HCEC 1CT (cell line): ENCODE results near the gene TNS4.
A peak's percentile ranks its signal among the peaks of the same experiment; 100 is the strongest.

ENCODE experiments used
- DNase-seq: peaks from one replicate; pipeline ENCODE4 v3.0.0-alpha.2; 2017

Gene TNS4

DNA sequence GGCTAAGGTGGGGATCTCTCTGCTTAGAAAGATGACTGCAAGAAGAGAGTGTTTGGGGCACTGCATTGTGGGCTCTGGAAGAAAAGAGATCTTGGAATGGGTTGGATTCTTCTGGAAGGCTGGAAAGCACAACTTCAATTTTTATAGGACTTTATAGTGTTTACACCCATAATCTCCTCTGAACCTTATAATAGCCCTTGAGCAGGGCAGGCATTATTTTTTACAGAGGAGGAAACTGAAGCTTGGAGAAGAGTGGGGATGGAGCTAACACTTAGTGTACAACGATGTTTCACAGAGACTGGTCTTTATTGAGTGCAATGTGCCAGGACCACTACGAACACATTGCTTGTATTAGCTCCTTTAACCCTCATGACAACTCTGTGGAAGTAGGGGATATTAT lies 10.4 kb downstream of the TNS4 start:
- no peak for DNase-seq

DNA sequence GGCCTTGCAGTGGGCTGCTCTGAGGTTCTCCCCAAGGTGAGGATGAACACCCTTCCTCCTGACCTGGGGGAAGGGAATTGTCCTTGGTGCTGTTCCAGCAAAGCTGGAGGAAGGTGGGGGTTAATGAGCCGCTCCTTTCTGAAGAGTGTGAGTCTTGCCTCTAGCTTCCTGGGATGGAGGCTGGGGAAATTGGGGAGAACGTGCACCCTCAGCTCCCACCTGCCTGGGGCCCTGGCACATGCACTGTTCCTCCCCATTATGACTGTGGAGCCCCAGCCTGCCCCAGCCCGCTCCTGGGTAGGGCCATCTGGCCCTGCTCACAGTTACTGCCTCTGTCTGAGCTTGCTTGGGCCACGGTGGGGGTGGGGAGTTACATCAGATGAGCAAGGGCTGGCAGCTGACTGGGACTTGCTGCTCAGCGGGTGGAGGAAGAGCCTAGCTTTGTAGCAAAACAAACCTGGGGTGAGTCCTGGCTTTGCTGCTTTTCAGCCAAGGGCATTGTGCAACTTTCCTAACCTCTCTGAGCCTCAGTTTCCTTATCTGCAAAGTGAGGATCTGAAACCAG lies 11.1 kb downstream of the TNS4 start:
- peak; percentile 63 for DNase-seq

DNA sequence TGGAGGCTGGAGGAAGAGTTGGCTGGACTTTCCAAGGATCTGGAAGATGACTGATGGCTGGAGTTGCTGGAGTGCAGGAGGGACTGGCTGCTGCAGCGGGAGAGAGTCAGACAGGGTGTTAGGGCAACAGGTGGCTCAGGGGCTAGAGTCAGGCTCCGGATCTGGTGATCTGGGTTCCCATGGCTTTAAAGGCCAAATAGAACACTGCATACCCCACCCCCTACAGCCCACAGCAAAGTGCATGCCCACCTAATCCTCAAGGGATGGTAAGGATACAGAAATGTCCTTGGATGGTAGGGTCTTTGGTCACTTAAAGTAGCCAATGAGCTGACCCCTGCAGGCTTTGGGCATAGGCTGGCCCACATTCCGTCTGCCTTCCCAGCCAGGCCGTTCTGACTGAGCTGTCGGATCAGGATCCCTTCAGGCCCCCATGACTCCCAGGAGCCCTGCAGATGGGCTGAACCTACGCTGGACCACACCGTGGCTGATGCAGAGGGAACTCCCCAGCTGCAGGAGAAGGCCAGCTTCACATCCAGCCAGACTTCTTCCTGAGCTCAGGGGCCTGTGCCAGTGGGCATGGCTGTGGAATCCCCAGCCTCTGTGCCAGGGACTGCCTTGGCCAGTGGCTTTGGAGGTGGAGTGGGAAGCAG lies 13.9 kb downstream of the TNS4 start:
- no peak for DNase-seq

DNA sequence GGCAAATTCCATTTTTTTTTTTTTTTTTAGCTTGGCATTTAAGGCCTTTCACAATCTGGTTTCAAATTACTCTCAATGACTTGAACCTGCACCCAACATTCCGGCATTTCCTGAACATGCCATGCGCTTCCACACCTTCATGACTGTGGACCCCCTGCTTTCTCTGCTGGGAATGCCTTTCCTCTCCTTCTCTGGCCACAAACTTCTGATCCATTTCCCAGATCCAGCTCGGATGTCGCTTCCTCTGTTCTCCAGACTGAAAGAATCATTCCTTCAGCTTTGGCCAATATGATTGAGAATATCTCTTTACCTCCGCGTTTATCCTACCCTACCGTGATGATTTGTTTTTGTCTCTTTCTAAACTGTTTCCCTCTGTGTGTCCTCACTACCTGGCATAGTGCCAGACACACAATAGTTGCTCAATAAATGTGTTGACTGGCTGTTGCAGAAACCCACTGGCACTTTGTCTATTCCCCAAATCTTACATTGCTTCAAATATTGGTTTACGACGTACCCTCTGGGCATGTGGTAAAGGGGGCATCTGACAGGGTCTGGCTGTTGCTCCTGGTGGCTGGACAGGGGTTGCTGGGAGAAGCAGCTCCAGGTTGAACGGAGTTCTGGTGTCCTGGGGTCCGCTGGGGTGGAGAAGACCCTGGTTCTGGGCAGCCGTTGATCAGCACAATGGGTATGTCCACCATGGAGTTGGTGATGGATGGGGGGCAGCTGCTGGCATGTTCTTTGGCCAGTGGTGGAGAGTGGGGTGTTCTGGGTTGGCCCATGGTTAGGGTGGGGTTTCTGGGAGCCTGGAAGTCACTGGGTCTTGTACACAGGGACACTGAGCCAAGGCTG lies 14.7 kb downstream of the TNS4 start:
- DNase-seq = peak; percentile 80

DNA sequence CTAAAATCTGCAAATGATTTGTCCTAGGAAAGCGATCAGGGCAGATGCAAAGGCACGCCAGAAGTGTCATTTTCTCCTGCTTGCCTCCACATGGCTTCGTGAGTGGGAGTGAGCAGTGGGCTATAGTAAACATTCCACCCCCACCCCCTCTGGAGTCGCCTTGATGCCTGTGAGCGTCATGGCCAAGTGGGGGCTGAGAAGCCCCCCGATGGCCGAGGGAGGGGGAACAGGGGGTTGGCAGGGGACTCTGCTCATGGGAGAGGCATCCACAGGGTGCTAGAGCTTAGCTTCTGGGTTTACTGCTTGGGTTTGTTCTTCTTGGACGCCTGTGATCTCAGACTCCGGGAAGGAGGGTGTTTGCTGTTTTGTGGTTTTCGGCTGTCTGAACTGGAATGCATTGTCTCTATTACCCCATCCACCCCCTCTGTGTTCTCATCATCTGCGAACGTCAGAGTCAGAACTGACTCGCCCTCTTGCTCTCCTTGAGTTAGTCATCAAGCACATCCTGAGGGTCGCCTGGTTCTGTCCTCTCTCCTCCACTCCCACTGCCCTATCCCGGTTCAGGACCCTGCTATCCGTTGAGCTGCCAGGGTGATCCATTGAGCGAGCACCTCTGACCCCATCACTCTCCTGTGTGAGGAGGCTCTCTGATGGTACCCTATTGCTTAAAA lies 15.4 kb downstream of the TNS4 start:
- peak; percentile 98 for DNase-seq

DNA sequence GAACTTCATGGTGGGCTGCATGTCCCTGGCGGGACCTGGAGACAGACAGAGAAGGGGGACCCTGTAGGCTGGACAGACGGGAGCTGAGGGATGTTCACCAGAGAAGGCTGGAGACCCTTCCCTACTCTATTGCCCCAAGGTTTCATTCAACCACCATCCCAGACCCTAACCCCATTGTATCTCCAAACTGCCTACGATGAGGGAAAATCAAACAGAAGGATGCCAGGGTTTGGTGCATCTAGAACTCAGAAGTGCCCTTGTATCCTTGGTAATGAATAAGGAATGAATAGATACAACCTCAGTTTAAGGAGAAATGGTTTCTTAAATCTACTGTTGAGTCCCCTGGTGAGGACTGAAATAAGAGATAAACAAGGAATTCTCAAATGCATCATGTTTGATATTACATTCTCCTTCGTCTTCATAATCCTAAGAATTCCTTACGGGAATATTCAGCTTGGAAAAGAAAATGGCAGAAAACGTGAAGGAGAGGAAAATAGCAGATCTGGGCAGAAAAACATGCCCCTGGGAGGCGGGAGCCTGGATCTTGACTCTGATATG lies 16.4 kb downstream of the TNS4 start:
- DNase-seq = no peak

DNA sequence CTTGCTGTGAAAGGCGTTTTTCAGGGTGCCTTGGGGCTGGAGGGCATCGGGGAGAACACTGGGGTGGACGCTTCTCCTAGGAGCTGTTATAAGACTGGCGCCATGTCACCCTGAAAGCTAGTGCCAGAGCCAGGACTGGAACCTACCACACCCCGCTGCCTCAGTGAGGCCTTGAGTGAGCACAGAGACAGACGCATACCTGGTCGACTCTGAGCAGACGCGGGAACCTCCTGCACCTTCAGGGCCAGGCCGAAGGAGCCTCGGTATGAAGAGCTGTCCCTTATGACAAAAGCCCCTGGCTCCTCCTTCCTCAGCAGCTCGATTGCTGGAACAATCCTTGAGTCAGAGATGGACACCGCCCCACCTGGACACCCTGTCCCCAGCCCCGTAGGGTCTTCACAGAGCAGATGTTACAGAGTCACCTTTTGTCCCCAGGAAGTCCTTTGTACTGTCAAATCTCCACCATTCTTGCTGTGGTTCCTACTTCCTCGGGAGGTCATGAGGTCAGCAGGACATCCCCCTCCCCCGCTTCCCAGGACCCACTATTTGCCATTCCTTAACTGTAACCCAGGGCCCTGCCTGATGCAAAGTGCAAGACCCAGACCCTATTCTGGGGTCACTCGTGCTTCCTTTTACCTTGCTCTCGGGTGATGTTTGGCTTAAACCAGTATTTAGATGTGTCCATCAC lies 17.0 kb downstream of the TNS4 start:
- DNase-seq = no peak

DNA sequence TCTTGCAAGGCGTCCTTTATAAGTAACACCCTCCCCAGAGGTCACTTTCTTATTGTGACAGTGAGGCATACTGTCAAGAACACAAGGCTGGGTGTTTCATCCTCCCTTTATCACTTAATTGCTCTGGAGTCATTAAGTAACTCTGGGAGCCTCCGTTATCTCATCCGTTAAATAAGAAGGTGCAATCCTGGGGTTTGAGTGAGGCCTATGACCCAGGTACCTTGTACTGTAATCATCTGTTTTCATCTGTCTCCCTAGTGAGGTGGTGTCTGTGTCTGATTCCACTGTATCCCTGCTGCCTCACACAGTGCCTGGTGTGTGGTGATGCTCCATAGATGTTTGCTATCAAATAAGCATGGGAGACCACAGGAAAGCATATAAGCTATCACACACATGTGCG lies 17.7 kb downstream of the TNS4 start:
- DNase-seq = no peak

DNA sequence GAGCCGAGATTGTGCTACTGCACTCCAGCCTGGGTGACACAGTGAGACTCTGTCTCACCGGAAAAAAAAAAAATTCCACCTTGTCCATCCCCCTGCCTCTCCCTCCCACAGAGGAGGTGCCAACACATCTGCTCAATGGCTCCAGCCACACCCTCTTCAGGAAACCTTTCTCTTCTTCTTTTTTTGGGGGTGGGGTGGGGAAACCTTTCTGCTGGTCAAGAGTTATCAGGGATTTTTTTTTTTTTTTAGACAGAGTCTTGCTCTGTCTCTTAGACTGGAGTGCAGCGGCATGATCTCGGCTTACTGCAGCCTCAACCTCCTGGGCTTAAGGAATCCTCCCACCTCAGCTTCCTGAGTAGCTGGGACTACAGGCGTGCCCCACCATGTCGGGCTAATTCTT lies 18.7 kb downstream of the TNS4 start:
- no peak for DNase-seq

DNA sequence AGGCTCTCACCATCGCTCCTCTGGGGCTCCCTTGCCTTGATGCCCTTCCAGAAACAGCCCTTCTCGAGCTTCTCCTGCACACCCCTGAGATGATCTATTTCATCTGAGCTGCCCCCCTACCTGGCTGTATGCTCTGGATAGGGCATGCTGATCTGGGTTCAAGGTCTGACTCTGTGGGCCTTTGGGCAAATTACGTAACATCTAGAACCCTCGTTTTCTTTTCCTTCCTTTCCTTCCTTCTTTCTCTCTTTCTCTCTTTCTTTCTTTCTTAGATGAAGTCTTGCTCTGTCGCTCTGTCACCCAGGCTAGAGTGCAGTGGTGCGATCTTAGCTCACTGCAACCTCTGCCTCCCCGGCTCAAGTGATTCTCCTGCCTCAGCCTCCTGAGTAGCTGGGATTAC lies 20.3 kb downstream of the TNS4 start:
- DNase-seq = no peak

DNA sequence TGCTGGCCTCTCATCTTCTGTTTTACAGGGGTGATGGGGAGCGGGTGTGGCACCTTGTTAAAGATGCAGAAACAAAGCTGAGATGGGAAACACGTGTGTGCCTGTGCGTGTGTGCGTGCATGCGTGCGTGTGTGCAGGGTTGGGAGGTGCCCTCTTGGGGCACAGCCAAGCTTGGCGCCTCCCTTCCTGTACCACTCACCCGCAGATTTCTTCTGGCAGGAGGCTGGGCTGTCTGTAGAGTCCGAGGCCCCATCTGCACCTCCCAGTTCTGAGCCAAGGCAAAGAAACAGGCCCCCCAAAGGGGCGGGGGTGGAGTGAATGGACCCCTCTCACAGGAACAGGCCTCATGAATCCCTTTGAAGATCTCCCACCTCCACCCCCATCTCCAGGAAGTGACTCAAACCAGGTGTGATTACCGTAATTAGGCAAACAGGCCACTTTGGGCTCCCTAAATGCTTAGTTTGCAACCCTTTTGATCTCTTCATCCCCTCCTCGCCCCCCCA lies 20.9 kb downstream of the TNS4 start:
- no peak for DNase-seq

DNA sequence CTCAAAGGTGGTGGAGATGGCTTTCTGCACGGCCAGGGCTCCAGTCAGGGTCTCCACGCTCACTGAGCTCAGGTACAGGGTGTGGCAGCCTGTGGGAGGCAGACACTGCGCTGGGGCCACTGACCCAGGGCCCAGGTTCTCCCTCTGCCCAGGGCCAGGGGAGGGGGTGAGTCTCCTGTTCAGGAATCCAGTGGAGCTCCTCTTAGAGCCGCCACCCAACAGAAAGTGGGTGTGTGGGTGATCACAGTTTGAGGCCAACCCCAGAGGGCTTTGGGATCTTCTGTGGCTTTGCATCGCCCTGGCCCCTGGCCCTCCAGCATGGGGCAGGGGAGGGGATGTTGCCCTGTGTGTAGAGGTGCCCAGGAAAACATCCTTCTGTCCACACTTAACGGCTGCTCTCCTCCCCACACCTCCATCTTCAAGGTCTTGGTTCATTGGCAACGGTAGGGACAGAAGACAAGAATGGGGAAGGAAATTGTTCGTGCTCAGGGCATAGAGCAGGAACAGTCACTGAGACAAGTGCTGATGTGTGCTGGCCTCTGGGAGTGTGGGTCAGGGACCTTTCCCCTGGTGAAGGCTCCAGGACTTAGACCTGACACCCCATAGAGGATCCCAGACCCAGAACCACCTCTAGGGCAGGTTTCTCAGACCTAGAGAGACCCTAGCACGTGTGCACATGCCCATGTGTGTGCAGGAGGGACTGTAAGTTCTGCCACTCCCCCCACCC lies 21.5 kb downstream of the TNS4 start:
- DNase-seq = no peak

DNA sequence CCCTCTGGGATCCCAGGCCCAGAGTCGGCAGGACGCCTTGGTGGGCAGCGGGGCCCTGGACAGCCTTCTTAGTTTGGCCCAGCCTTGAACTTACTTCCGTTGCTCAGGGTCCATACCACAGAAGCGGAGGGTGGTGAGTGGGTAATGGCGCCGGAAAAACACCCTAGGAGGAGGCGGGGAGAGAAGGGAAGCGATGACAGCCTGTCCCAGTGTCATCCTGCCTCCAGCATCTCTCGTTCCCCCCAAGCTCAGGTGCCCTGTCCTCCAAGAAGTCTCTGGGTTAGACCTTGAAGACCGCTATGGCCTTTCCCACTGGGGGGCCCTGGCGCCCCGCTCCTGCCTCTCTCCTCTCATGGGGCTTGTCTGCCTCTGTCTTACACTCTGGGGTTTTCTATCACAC lies 22.9 kb downstream of the TNS4 start:
- no peak for DNase-seq

DNA sequence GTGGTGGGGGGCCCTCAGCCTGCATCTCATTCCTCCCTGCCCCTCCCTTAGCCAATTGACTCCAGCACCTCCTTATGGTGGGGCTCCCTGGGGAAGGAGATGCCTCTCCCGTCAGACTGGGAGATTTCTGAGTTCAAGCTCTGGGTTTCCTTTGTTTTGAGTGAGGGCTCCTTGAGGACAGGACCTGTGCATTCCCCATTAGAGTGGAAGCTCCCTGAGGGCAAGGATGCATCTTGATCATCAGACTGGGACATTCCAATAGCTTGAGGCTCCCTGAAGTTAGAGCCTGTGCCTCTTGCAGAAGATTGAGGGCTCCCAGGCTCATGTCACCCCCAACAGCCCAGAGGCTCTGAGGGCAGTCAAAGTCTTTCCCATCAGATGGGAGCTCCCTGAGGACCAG lies 23.6 kb downstream of the TNS4 start:
- no peak for DNase-seq

DNA sequence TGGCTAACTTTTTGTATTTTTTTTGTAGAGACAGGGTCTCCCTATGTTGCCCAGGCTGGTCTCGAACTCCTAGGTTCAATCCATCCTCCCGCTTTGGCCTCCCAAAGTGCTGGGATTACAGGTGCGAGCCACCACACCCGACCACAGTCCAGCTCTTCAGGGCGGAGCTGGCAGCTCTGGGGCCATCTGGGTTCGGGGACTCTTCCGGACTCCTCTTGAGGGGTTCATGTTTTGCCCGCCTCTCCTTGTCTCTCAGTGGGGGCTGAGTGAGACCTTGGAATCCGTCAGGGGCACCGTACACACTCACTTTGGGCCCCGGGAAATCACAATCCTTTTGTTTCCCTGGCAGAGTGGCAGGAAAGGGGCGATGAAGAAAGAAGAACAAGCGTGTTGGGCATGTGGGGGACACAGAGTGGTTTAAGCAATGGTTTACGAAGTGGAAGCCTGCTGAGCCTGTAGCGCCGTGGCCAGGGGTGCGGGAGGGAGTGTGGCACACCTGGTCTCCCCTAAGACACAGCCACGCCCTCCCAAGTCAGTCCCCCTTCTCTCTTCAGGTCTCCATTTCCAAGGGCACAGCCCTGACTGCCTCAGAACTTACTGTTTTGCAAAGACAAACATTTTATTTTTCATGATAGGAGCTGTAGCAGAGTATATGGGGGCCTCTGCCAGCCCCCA lies 26.1 kb downstream of the TNS4 start:
- no peak for DNase-seq

DNA sequence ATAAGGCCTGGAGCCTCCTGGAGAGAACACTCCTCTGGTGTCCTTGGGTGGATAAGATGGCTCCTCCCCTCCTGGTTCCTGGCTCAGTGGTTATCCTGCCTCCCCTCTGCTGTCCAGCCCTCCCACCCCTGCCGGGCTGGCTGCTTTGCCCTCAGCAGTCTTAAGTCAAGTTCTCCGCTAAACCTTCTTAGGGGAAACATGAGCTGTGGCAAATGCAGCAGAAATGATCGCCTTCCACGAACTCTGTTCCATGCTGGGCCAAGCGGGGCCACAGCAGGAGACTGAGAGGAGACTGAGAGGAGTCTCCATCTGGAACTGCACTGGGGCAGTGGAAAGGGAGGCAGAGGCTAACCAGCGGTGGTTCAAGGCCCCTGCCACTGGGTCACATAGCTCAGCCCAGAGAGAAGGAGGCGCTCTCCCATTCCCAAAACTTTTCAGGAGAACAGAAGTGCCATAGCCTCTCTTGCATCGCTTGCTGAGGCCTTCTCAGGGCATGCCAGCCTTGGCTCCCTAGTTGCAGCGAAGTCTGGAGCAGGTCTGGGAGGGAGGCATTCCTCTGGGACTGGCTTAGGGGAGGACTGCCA lies 26.9 kb downstream of the TNS4 start:
- DNase-seq = no peak

DNA sequence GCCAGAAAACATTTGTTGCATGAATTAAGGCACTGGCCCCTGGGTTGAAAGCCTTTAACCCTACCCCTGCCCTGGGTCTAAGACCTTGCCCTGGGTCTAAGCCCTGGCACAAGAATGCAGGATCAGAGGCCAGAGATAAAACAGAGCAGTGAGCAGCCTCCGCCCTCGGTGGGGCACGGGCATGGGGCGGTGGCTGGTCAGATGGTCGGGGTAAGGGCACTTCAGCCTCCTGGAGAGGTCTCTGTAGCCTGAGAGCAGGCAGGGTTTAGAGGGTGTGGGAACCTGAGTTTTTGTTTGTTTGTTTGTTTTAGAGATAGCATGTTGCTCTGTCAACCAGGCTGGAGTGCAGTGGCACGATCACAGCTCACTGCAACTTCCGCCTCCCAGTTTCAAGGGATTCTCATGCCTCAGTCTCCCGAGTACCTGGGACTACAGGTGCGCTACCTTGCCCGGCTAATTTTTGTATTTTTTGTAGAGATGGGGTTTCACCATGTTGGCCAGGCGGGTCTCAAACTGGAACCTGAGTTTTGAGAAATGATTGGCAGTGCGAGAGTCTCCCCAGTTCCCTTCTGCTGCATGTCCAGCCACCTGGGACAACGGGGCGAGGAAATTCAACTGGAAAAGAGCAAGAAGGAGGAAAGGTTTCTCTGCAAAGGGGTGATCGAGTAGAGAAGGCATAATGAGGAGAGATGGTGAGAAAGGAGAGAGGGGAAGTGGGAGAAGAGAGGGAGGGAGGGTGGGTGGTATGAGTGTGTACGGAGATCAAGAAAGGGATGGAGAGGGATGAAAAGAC lies 27.7 kb downstream of the TNS4 start:
- DNase-seq = no peak

DNA sequence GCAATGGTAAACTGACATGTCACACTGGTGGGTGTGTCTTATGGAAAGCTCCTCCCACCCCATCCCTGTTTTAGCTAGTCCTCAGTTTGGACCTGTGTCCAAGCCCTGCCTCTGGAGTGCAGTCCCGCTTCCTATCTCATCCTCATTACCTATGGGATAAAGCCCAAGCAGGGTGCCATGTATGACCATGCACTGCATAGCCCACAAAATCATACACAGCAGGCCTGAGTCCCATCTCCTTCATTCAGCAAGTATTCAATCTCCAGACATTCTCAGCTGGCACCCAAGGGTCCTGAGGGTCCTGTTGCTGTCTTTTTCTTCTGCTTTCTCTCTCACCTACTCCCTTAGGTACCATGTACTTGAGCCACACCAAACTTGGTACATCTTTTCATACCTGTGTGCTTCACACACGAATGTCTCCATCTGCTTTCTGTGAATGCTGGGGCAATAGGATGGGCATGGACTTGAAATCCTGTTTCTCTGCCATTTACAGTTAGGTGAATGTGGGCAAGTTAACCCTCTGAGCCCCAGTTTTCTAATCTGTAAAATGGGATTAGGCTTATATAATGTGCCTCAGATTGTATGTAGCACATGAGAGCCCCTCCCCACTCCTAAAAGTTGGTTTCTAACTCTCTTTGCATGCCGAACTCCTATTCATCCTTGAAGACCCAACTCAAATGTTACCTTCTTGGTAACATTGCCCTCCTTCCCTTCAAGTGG lies 28.5 kb downstream of the TNS4 start:
- DNase-seq = no peak
